ENCODE data around the gene EFCAB11. TPM values are rescaled to one million over a fixed set of nuclear protein-coding genes. Genes with fewer than 3 reads are reported as not detected.

Gene EFCAB11
- total RNA-seq, 1 donor from 2014 or later: 3.1 TPM

- Mint-ChIP-seq H3K4me3 (ENCODE audit: unreplicated experiment) (no peak overlapping the region), H3K27me3 (ENCODE audit: unreplicated experiment) (peaks cover 2% of the 10 kb centered on the region), H3K36me3 (ENCODE audit: unreplicated experiment) (no peaks in the 10 kb centered on the region), H3K27ac (ENCODE audit: unreplicated experiment) (no peak overlapping the region), H3K4me1 (ENCODE audit: low read depth, unreplicated experiment) (no peaks in the 10 kb centered on the region), H3K9me3 (ENCODE audit: unreplicated experiment) (peaks cover 2% of the 10 kb centered on the region)
- TF ChIP-seq, protein P1, sequence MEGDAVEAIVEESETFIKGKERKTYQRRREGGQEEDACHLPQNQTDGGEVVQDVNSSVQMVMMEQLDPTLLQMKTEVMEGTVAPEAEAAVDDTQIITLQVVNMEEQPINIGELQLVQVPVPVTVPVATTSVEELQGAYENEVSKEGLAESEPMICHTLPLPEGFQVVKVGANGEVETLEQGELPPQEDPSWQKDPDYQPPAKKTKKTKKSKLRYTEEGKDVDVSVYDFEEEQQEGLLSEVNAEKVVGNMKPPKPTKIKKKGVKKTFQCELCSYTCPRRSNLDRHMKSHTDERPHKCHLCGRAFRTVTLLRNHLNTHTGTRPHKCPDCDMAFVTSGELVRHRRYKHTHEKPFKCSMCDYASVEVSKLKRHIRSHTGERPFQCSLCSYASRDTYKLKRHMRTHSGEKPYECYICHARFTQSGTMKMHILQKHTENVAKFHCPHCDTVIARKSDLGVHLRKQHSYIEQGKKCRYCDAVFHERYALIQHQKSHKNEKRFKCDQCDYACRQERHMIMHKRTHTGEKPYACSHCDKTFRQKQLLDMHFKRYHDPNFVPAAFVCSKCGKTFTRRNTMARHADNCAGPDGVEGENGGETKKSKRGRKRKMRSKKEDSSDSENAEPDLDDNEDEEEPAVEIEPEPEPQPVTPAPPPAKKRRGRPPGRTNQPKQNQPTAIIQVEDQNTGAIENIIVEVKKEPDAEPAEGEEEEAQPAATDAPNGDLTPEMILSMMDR (IDR thresholded peaks at IDR 0.05; ENCODE audit: partially characterized antibody, unreplicated experiment): no peak
- no peak for DNase-seq
These were observed 100.4 kb downstream of the EFCAB11 start for GRCh38 chr14:89853936-89854693.

DNA sequence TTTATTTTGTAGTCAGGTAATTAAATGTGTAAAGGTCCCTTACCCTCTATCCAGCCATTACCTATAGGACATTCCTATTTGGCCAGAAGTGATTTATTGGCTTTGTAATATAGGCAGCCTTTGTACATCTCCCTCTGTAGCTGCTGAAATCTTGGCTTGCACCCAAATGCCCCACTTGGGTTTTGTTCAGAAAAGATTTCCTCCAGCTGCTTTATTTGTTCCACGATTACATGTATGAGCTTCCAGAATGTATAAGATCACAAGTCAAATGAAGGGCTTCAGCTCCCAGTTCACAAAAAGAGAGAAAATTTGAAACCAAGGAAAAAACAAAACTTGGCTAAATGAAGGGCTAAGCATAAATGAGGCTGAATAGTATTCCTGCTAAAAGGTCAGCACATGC lies 103.4 kb downstream of the EFCAB11 start:
- H3K4me3 Mint-ChIP-seq (ENCODE audit: unreplicated experiment): no peak overlapping the region
- TF ChIP-seq, protein P1 (IDR thresholded peaks at IDR 0.05; ENCODE audit: partially characterized antibody, unreplicated experiment): no peak
- H3K27ac Mint-ChIP-seq (ENCODE audit: unreplicated experiment): no peak overlapping the region
- peaks cover 2% of the 10 kb centered on the region for H3K27me3 Mint-ChIP-seq (ENCODE audit: unreplicated experiment)
- no peaks in the 10 kb centered on the region for H3K4me1 Mint-ChIP-seq (ENCODE audit: low read depth, unreplicated experiment)
- DNase-seq: no peak
- no peaks in the 10 kb centered on the region for H3K36me3 Mint-ChIP-seq (ENCODE audit: unreplicated experiment)
- H3K9me3 Mint-ChIP-seq (ENCODE audit: unreplicated experiment): peaks cover 2% of the 10 kb centered on the region

GRCh38 chr14:89849931-89850330 lies 104.6 kb downstream of the EFCAB11 start:
- TF ChIP-seq, protein P1 (IDR thresholded peaks at IDR 0.05; ENCODE audit: partially characterized antibody, unreplicated experiment): no peak
- H3K4me3 Mint-ChIP-seq (ENCODE audit: unreplicated experiment): no peak overlapping the region

GRCh38 chr14:89848165-89848564 lies 106.4 kb downstream of the EFCAB11 start:
- Mint-ChIP-seq H3K9me3 (ENCODE audit: unreplicated experiment) (no peaks in the 10 kb centered on the region), H3K4me1 (ENCODE audit: low read depth, unreplicated experiment) (no peaks in the 10 kb centered on the region), H3K27me3 (ENCODE audit: unreplicated experiment) (no peaks in the 10 kb centered on the region), H3K36me3 (ENCODE audit: unreplicated experiment) (no peaks in the 10 kb centered on the region), H3K4me3 (ENCODE audit: unreplicated experiment) (no peak overlapping the region), H3K27ac (ENCODE audit: unreplicated experiment) (no peak overlapping the region)
- TF ChIP-seq, protein P1 (IDR thresholded peaks at IDR 0.05; ENCODE audit: partially characterized antibody, unreplicated experiment): no peak
- DNase-seq: no peak

More at GRCh38 chr14:89849931-89850330, 104.6 kb downstream of the EFCAB11 start:
- no peak for DNase-seq
- Mint-ChIP-seq H3K4me1 (ENCODE audit: low read depth, unreplicated experiment) (no peaks in the 10 kb centered on the region), H3K36me3 (ENCODE audit: unreplicated experiment) (no peaks in the 10 kb centered on the region), H3K27me3 (ENCODE audit: unreplicated experiment) (peaks cover 2% of the 10 kb centered on the region), H3K27ac (ENCODE audit: unreplicated experiment) (no peak overlapping the region), H3K9me3 (ENCODE audit: unreplicated experiment) (no peaks in the 10 kb centered on the region)

DNA sequence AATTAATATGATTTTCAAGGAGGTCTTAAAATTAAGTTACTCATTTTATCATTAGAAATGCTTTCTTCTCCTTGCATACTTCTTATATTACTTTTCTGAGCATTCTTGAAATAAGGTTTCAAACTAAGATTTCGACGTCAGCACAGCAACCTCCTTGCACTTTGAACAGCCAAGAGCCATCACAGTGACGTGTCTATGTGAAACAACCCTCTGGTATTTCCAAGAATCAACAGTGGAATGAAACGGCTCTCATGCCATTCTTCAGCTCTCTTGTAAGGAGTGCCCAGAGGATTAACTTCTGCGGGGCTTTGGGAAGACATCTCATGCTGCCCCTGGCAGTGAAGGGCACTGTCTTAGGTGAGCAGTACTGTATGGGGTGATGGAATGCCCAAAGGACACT lies 109.2 kb downstream of the EFCAB11 start:
- no peaks in the 10 kb centered on the region for H3K27me3 Mint-ChIP-seq (ENCODE audit: unreplicated experiment)
- no peak overlapping the region for H3K4me3 Mint-ChIP-seq (ENCODE audit: unreplicated experiment)
- TF ChIP-seq, protein P1 (IDR thresholded peaks at IDR 0.05; ENCODE audit: partially characterized antibody, unreplicated experiment): no peak
- no peaks in the 10 kb centered on the region for H3K36me3 Mint-ChIP-seq (ENCODE audit: unreplicated experiment)
- no peak overlapping the region for H3K27ac Mint-ChIP-seq (ENCODE audit: unreplicated experiment)
- H3K9me3 Mint-ChIP-seq (ENCODE audit: unreplicated experiment): peaks cover 2% of the 10 kb centered on the region
- no peaks in the 10 kb centered on the region for H3K4me1 Mint-ChIP-seq (ENCODE audit: low read depth, unreplicated experiment)
- DNase-seq: no peak

Data from glutamatergic neuron (in vitro differentiated cells).